Right lung (tissue), 10 donors: ENCODE data around the gene RRP9. TPM values are rescaled to one million over a fixed set of nuclear protein-coding genes. Genes with fewer than 3 reads are reported as not detected.
"Not testable (repeated sequence)": the region's sequence is repeated elsewhere in the genome, so short reads cannot be mapped to it uniquely, and the experiment has no call there.

Source experiments
- DNase-seq, 2 donors: peaks; one replicate each; pipeline ENCODE4 v3.0.0-alpha.2; 2013
- long read RNA-seq, 8 donors: transcript quantifications; one replicate each; lab custom pipeline, GENCODE V29; 2026
- polyA plus RNA-seq, 5 donors: library from polyadenylated mRNA; unstranded; fragments of 120-200 nt; gene quantifications; one replicate each; pipeline versions ENCODE4 v1.2.1 to v1.2.3, GENCODE V29; 2013; ENCODE audit warnings: inconsistent platforms in 1 of 5, low replicate concordance in 1 of 5; ENCODE audit not compliant: insufficient read length in 5 of 5, insufficient read depth in 1 of 5

The RRP9 gene
- polyA plus RNA-seq: 10 to 100 TPM; 13.4 to 26.3 (median 18.9) TPM
- long read RNA-seq, donor 1, transcript RRP9-201 (15 exons, 1,578 nt): major isoform, 5 of 5 reads
- long read RNA-seq, donor 1, partial matches to known transcripts: 0 of 5 reads
- long read RNA-seq, donor 1, other reads (novel, unspliced or antisense): 0 of 5 reads
- long read RNA-seq, donor 2, partial matches to known transcripts: 5 of 9 reads
- long read RNA-seq, donor 2, other reads (novel, unspliced or antisense): 0 of 9 reads
- long read RNA-seq, donor 3, partial matches to known transcripts: 5 of 9 reads
- long read RNA-seq, donor 3, other reads (novel, unspliced or antisense): 0 of 9 reads
- long read RNA-seq, donor 4, partial matches to known transcripts: 0 of 2 reads
- long read RNA-seq, donor 4, other reads (novel, unspliced or antisense): 0 of 2 reads
- long read RNA-seq, donor 5, partial matches to known transcripts: 0 of 2 reads
- long read RNA-seq, donor 5, other reads (novel, unspliced or antisense): 0 of 2 reads
- long read RNA-seq, donor 6, partial matches to known transcripts: 0 of 3 reads
- long read RNA-seq, donor 6, other reads (novel, unspliced or antisense): 0 of 3 reads
- long read RNA-seq, donor 7, partial matches to known transcripts: 0 of 4 reads
- long read RNA-seq, donor 7, other reads (novel, unspliced or antisense): 0 of 4 reads
- long read RNA-seq, donor 8, partial matches to known transcripts: 0 of 2 reads
- long read RNA-seq, donor 8, other reads (novel, unspliced or antisense): 0 of 2 reads

- peak; percentile 100 for DNase-seq
Measured at GRCh38 chr3:51941798-51942602, at the start of gene RRP9, which contains the start of gene PARP3. TSS of gene RRP9 (minus strand) at chr3:51941904. CDS start at chr3:51941867, 37 bp downstream. TSS of gene PARP3 (plus strand) at chr3:51942363. CDS start at chr3:51943356, 993 bp downstream.

GRCh38 chr3:51990501-51990971, 48.8 kb upstream of the RRP9 start:
- DNase-seq: not testable (repeated sequence)

- no peak for DNase-seq
Measured at GRCh38 chr3:51988286-51989146, 46.8 kb upstream of the RRP9 start.

- no peak for DNase-seq
Measured at GRCh38 chr3:51987568-51987967, 45.9 kb upstream of the RRP9 start.

GRCh38 chr3:51986010-51986947, 44.6 kb upstream of the RRP9 start:
- no peak for DNase-seq

- DNase-seq: no peak
Measured at GRCh38 chr3:51985063-51985462, 43.4 kb upstream of the RRP9 start.

GRCh38 chr3:51984269-51984647, 42.6 kb upstream of the RRP9 start:
- DNase-seq: no peak

GRCh38 chr3:51983578-51984268, 42.0 kb upstream of the RRP9 start:
- DNase-seq: no peak

GRCh38 chr3:51982838-51983577, 41.3 kb upstream of the RRP9 start, which contains the start of gene ACY1:
TSS of gene ACY1 (plus strand) at chr3:51983535. CDS start at chr3:51984065, 530 bp downstream.
- peak; percentile 90 to 91 for DNase-seq

GRCh38 chr3:51982352-51982837, 40.7 kb upstream of the RRP9 start:
- DNase-seq: no peak

GRCh38 chr3:51980253-51980652, 38.5 kb upstream of the RRP9 start:
- DNase-seq: no peak

- no peak for DNase-seq
Measured at GRCh38 chr3:51978143-51978502, 36.4 kb upstream of the RRP9 start.

- no peak for DNase-seq
Measured at GRCh38 chr3:51977446-51978142, 35.9 kb upstream of the RRP9 start.

- DNase-seq: peak; percentile 70 to 74
Measured at GRCh38 chr3:51975852-51976549, 34.3 kb upstream of the RRP9 start.

GRCh38 chr3:51974963-51975851, 33.5 kb upstream of the RRP9 start, which contains the start of gene ABHD14A:
TSS of gene ABHD14A (plus strand) at chr3:51975064. CDS start at chr3:51975136, 72 bp downstream.
- DNase-seq: peak; percentile 61 to 67
